H9 (cell line): ENCODE measurements around the gene CDK5R1. TPM values are rescaled to one million over a fixed set of nuclear protein-coding genes. Genes with fewer than 3 reads are reported as not detected.

Experiments
- DNase-seq: peaks from one replicate; pipeline ENCODE4 v3.0.0-alpha.2; 2017
- H2AFZ ChIP-seq: one replicate; pipeline ENCODE4 v1.6.1; 2013; ENCODE audit warnings: mild to moderate bottlenecking, low read length, control low read depth, moderate library complexity
- H2AK5ac ChIP-seq: 2 replicates; pipeline ENCODE4 v1.6.1; 2013; ENCODE audit warnings: low read length, control low read depth, mixed read lengths; ENCODE audit not compliant: insufficient read length
- H2BK120ac ChIP-seq: one replicate; pipeline ENCODE4 v1.6.1; 2013; ENCODE audit warnings: low read depth, mild to moderate bottlenecking, low read length, control low read depth, inconsistent platforms; ENCODE audit not compliant: poor library complexity, severe bottlenecking
- H2BK12ac ChIP-seq: 2 replicates; pipeline ENCODE4 v1.6.1; 2013; ENCODE audit warnings: low read length, control low read depth, mixed read lengths, low read depth; ENCODE audit not compliant: insufficient read length
- H2BK15ac ChIP-seq: 2 replicates; pipeline ENCODE4 v1.6.1; 2013; ENCODE audit warnings: low read depth, low read length, control low read depth
- H2BK20ac ChIP-seq: one replicate; pipeline ENCODE4 v1.6.1; 2013; ENCODE audit warnings: low read depth, mild to moderate bottlenecking, low read length, control low read depth, inconsistent platforms; ENCODE audit not compliant: poor library complexity, severe bottlenecking
- H2BK5ac ChIP-seq: 2 replicates; pipeline ENCODE4 v1.6.1; 2013; ENCODE audit warnings: low read length, control low read depth, mixed read lengths; ENCODE audit not compliant: insufficient read length
- H3K14ac ChIP-seq: 2 replicates; pipeline ENCODE4 v1.6.1; 2013; ENCODE audit warnings: low read length, control low read depth; ENCODE audit not compliant: insufficient read depth
- H3K18ac ChIP-seq: 2 replicates; pipeline ENCODE4 v1.6.1; 2013; ENCODE audit warnings: low read depth, mild to moderate bottlenecking, mixed read lengths, low read length, control low read depth; ENCODE audit not compliant: insufficient read length
- H3K23ac ChIP-seq: 2 replicates; pipeline ENCODE4 v1.6.1; 2013; ENCODE audit warnings: low read length, control low read depth, mixed read lengths, low read depth; ENCODE audit not compliant: insufficient read length
- H3K23me2 ChIP-seq: 2 replicates; pipeline ENCODE4 v1.6.1; 2013; ENCODE audit warnings: low read depth, mild to moderate bottlenecking, mixed read lengths, low read length, control low read depth; ENCODE audit not compliant: insufficient read length, poor library complexity, severe bottlenecking
- H3K27ac ChIP-seq: 2 replicates; pipeline ENCODE4 v1.5.1; 2013; ENCODE audit warnings: low read length, control low read depth, mixed read lengths, low read depth; ENCODE audit not compliant: insufficient read length
- H3K27me3 ChIP-seq: 2 replicates; pipeline ENCODE4 v1.6.1; 2013; ENCODE audit warnings: low read length, control low read depth, inconsistent platforms; ENCODE audit not compliant: insufficient read depth
- H3K4ac ChIP-seq: 2 replicates; pipeline ENCODE4 v1.6.1; 2013; ENCODE audit warnings: low read depth, mild to moderate bottlenecking, control low read depth, inconsistent platforms, low read length, moderate library complexity
- H3K4me1 ChIP-seq: 2 replicates; pipeline ENCODE4 v1.6.1; 2013; ENCODE audit warnings: low read length, control low read depth, inconsistent platforms; ENCODE audit not compliant: insufficient read depth
- H3K4me2 ChIP-seq: 2 replicates; pipeline ENCODE4 v1.6.1; 2013; ENCODE audit warnings: low read length, control low read depth, mixed read lengths; ENCODE audit not compliant: insufficient read length, insufficient read depth
- H3K56ac ChIP-seq: 2 replicates; pipeline ENCODE4 v1.6.1; 2013; ENCODE audit warnings: low read depth, mild to moderate bottlenecking, mixed read lengths, low read length, control low read depth; ENCODE audit not compliant: insufficient read length
- H3K79me1 ChIP-seq: 2 replicates; pipeline ENCODE4 v1.6.1; 2013; ENCODE audit warnings: low read depth, mild to moderate bottlenecking, moderate library complexity, low read length, control low read depth, inconsistent platforms; ENCODE audit not compliant: insufficient read depth, poor library complexity, severe bottlenecking
- H3K79me2 ChIP-seq: 2 replicates; pipeline ENCODE4 v1.6.1; 2013; ENCODE audit warnings: low read length, control low read depth, inconsistent platforms; ENCODE audit not compliant: insufficient read depth
- H3K9ac ChIP-seq: 2 replicates; pipeline ENCODE4 v1.6.1; 2013; ENCODE audit warnings: low read length, control low read depth, mixed read lengths; ENCODE audit not compliant: insufficient read length; ENCODE audit errors: extremely low read depth
- H3K9me3 ChIP-seq: one replicate; pipeline ENCODE4 v1.6.1; 2013; ENCODE audit warnings: low read depth, low read length, inconsistent platforms; ENCODE audit not compliant: control insufficient read depth
- H3T11ph ChIP-seq: one replicate; pipeline ENCODE4 v1.6.1; 2013; ENCODE audit warnings: mild to moderate bottlenecking, low read length, control low read depth, inconsistent platforms
- H4K20me1 ChIP-seq: one replicate; pipeline ENCODE4 v1.6.1; 2013; ENCODE audit not compliant: control insufficient read depth, insufficient read length, insufficient read depth
- H4K5ac ChIP-seq: 2 replicates; pipeline ENCODE4 v1.6.1; 2013; ENCODE audit warnings: low read depth, mild to moderate bottlenecking, mixed read lengths, low read length, control low read depth; ENCODE audit not compliant: insufficient read length
- H4K8ac ChIP-seq: replicated peaks from 2 replicates; pipeline ENCODE4 v1.6.1; 2013; ENCODE audit warnings: low read length, control low read depth, mixed read lengths, low read depth; ENCODE audit not compliant: insufficient read length
- H4K91ac ChIP-seq: 2 replicates; pipeline ENCODE4 v1.6.1; 2013; ENCODE audit warnings: low read depth, mild to moderate bottlenecking, moderate library complexity, mixed read lengths, low read length, control low read depth; ENCODE audit not compliant: insufficient read length
- H3K27ac Mint-ChIP-seq, 3 experiments: 2 replicates in 2 of 3; 3 replicates in 1 of 3; pipeline ENCODE4 v1.8.0; 2020 to 2021; ENCODE audit warnings: mixed read lengths in 3 of 3, mild to moderate bottlenecking in 1 of 3, moderate library complexity in 1 of 3
- H3K27me3 Mint-ChIP-seq: 2 replicates; pipeline ENCODE4 v1.8.0; 2021; ENCODE audit warnings: low read depth, mild to moderate bottlenecking, moderate library complexity, mixed read lengths
- H3K36me3 Mint-ChIP-seq, 3 experiments: 2 replicates in 2 of 3; 3 replicates in 1 of 3; pipeline ENCODE4 v1.8.0; 2020 to 2021; ENCODE audit warnings: low read depth in 3 of 3, mixed read lengths in 3 of 3; ENCODE audit not compliant: insufficient read depth in 1 of 3
- H3K4me1 Mint-ChIP-seq, 2 experiments: 2 replicates each; pipeline ENCODE4 v1.8.0; 2020; ENCODE audit warnings: mixed read lengths in 2 of 2
- H3K4me3 Mint-ChIP-seq, 2 experiments: 2 replicates in 1 of 2; 3 replicates in 1 of 2; pipeline ENCODE4 v1.8.0; 2020 to 2021; ENCODE audit warnings: mild to moderate bottlenecking in 2 of 2, mixed read lengths in 2 of 2, moderate library complexity in 1 of 2
- H3K9me3 Mint-ChIP-seq, 2 experiments: 2 replicates in 1 of 2; 3 replicates in 1 of 2; pipeline ENCODE4 v1.8.0; 2020; ENCODE audit warnings: mild to moderate bottlenecking in 2 of 2, mixed read lengths in 2 of 2, moderate library complexity in 1 of 2
- CTCF ChIP-seq: fragments of 200-600 bp; sonication (generic); conservative IDR thresholded peaks from 3 replicates; pipeline ENCODE4 v1.8.0; 2021; ENCODE audit warnings: antibody characterized with exemption, mild to moderate bottlenecking
- WGBS: extraction: QIAGEN DNeasy Blood & Tissue Kit; methylation state at CpG from one replicate; pipeline ENCODE4 v1.1.7; 2013; ENCODE audit warnings: missing lambda C conversion rate, low lambda C conversion rate, mixed read lengths; ENCODE audit not compliant: insufficient read length; ENCODE audit errors: extremely low coverage; 5-methylcytosine and 5-hydroxymethylcytosine counted together
- total RNA-seq: library from RNA; stranded (reverse); gene quantifications from 2 replicates; pipeline ENCODE4 v1.2.1, GENCODE V29; 2021

The CDK5R1 gene
- total RNA-seq, 1 experiment from 2014 or later, result 11.4 TPM

GRCh38 chr17:32443827-32444300, 42.9 kb upstream of the CDK5R1 start:
- TF ChIP-seq CTCF, result no peak
- no peak overlapping the region; a peak in 1 of 7 replicates for H3K27ac Mint-ChIP-seq
- H3K9ac ChIP-seq, result no peak overlapping the region

More at GRCh38 chr17:32443827-32444300, 42.9 kb upstream of the CDK5R1 start:
- Histone ChIP-seq H4K91ac (no peak overlapping the region), H2BK15ac (no peak overlapping the region), H3K79me2 (peaks cover 22% of the 10 kb centered on the region), H3K4ac (no peak overlapping the region), H2BK5ac (no peak overlapping the region), H3K27ac (no peak overlapping the region), H3K27me3 (no peaks in the 10 kb centered on the region; the same call in 1 of the 2 replicates), H3T11ph (no peak overlapping the region), H3K56ac (no peak overlapping the region), H3K18ac (no peak overlapping the region), H4K20me1 (no peaks in the 10 kb centered on the region), H4K5ac (no peak overlapping the region), H3K4me2 (peak overlapping the region; percentile 81), H3K14ac (no peak overlapping the region), H3K4me1 (no peaks in the 10 kb centered on the region), H2AFZ (peak overlapping the region; percentile 81), H2AK5ac (no peak overlapping the region), H3K23ac (no peak overlapping the region), H3K9me3 (no peaks in the 10 kb centered on the region), H2BK20ac (no peak overlapping the region), H2BK12ac (no peak overlapping the region), H4K8ac (no peak overlapping the region), H3K79me1 (no peaks in the 10 kb centered on the region), H3K23me2 (peaks cover 16% of the 10 kb centered on the region), H2BK120ac (no peak overlapping the region)
- DNase-seq, result no peak
- H3K4me1 Mint-ChIP-seq, result peaks cover 20 to 23% of the 10 kb centered on the region in 2 experiments
- H3K4me3 Mint-ChIP-seq, result peak overlapping the region; percentile 94 to 95
- H3K9me3 Mint-ChIP-seq, result peaks cover 8 to 16% of the 10 kb centered on the region in 2 experiments; a peak in 4 of 5 replicates
- H3K36me3 Mint-ChIP-seq, result peaks cover 16 to 25% (median 23%) of the 10 kb centered on the region in 3 experiments
- H3K27me3 Mint-ChIP-seq, result peaks cover 30% of the 10 kb centered on the region
- no CpG with 5 or more reads among the region's 29 CpGs for WGBS
